ENCODE data around the gene SPECC1.
A peak's percentile ranks its signal among the peaks of the same experiment; 100 is the strongest.
"Not testable (repeated sequence)": the region's sequence is repeated elsewhere in the genome, so short reads cannot be mapped to it uniquely, and the experiment has no call there.

SPECC1 gene, protein sequence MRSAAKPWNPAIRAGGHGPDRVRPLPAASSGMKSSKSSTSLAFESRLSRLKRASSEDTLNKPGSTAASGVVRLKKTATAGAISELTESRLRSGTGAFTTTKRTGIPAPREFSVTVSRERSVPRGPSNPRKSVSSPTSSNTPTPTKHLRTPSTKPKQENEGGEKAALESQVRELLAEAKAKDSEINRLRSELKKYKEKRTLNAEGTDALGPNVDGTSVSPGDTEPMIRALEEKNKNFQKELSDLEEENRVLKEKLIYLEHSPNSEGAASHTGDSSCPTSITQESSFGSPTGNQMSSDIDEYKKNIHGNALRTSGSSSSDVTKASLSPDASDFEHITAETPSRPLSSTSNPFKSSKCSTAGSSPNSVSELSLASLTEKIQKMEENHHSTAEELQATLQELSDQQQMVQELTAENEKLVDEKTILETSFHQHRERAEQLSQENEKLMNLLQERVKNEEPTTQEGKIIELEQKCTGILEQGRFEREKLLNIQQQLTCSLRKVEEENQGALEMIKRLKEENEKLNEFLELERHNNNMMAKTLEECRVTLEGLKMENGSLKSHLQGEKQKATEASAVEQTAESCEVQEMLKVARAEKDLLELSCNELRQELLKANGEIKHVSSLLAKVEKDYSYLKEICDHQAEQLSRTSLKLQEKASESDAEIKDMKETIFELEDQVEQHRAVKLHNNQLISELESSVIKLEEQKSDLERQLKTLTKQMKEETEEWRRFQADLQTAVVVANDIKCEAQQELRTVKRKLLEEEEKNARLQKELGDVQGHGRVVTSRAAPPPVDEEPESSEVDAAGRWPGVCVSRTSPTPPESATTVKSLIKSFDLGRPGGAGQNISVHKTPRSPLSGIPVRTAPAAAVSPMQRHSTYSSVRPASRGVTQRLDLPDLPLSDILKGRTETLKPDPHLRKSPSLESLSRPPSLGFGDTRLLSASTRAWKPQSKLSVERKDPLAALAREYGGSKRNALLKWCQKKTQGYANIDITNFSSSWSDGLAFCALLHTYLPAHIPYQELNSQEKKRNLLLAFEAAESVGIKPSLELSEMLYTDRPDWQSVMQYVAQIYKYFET

GRCh38 chr17:20009302-20010098 lies at the start of gene SPECC1:
Gene SPECC1, plus strand, starts transcription at chr17:20009359. Its CDS starts 87,293 bp downstream, at chr17:20096652.
- Histone ChIP-seq H3K27ac (ENCODE audit: low read depth, low read length) (peak within 1 kb of the TSS; percentile 42), H3K9ac (ENCODE audit: low read depth in 1 of 2, low read length in 2 of 2) (peak within 1 kb of the TSS; percentile 14 to 77), H3K4me1 (ENCODE audit: control insufficient read depth in 1 of 2, insufficient read depth in 2 of 2, low read length in 2 of 2) (peaks cover 4 to 13% of the 10 kb centered on the region in 2 donors), H3K27me3 (ENCODE audit: control insufficient read depth in 1 of 2, insufficient read depth in 2 of 2, low read length in 2 of 2) (peaks cover 14 to 28% of the 10 kb centered on the region in 2 donors), H3K36me3 (ENCODE audit: control insufficient read depth in 1 of 2, insufficient read depth in 2 of 2, low read length in 2 of 2) (no peaks in the 10 kb centered on the region), H3K9me3 (ENCODE audit: control insufficient read depth in 1 of 2, low read length in 2 of 2) (no peaks in the 10 kb centered on the region), H3K4me3 (ENCODE audit: low read depth in 1 of 2, low read length in 2 of 2) (peak within 1 kb of the TSS; percentile 76 to 80)

- H3K27ac ChIP-seq (ENCODE audit: low read depth, low read length); H3K9me3 ChIP-seq (ENCODE audit: control insufficient read depth in 1 of 2, low read length in 2 of 2); H3K27me3 ChIP-seq (ENCODE audit: control insufficient read depth in 1 of 2, insufficient read depth in 2 of 2, low read length in 2 of 2); H3K4me3 ChIP-seq (ENCODE audit: low read depth in 1 of 2, low read length in 2 of 2); H3K9ac ChIP-seq (ENCODE audit: low read depth in 1 of 2, low read length in 2 of 2); H3K4me1 ChIP-seq (ENCODE audit: control insufficient read depth in 1 of 2, insufficient read depth in 2 of 2, low read length in 2 of 2): not testable (repeated sequence)
- peaks cover 17 to 55% of the 10 kb centered on the region in 2 donors for H3K36me3 ChIP-seq (ENCODE audit: control insufficient read depth in 1 of 2, insufficient read depth in 2 of 2, low read length in 2 of 2)
Observed at GRCh38 chr17:19962954-19963353, 46.2 kb upstream of the SPECC1 start.

DNA sequence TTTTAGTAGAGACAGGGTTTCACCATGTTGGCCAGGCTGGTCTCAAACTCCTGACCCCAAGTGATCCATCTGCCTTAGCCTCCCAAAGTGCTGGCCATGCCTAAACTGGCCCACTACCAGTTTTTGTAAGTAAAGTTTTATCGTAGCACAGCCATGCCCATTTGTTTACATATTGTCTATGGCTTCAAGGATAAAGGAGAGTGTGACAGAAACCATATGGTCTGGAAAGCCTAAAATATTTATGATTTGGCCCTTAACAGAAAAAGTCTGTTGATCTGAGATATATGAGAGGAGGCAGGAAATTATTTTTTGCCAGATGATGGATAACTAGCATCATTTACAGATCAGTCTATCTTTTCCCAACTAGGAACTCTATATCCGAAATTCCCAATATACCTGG lies 36.0 kb upstream of the SPECC1 start:
- H3K4me3 ChIP-seq (ENCODE audit: low read depth in 1 of 2, low read length in 2 of 2): no peak overlapping the region
- H3K27me3 ChIP-seq (ENCODE audit: control insufficient read depth in 1 of 2, insufficient read depth in 2 of 2, low read length in 2 of 2): no peaks in the 10 kb centered on the region
- no peak overlapping the region for H3K9ac ChIP-seq (ENCODE audit: low read depth in 1 of 2, low read length in 2 of 2)
- peaks cover 10 to 13% of the 10 kb centered on the region in 2 donors for H3K4me1 ChIP-seq (ENCODE audit: control insufficient read depth in 1 of 2, insufficient read depth in 2 of 2, low read length in 2 of 2)
- H3K27ac ChIP-seq (ENCODE audit: low read depth, low read length): no peak overlapping the region
- H3K36me3 ChIP-seq (ENCODE audit: control insufficient read depth in 1 of 2, insufficient read depth in 2 of 2, low read length in 2 of 2): peaks cover 8 to 14% of the 10 kb centered on the region in 2 donors
- H3K9me3 ChIP-seq (ENCODE audit: control insufficient read depth in 1 of 2, low read length in 2 of 2): no peaks in the 10 kb centered on the region

DNA sequence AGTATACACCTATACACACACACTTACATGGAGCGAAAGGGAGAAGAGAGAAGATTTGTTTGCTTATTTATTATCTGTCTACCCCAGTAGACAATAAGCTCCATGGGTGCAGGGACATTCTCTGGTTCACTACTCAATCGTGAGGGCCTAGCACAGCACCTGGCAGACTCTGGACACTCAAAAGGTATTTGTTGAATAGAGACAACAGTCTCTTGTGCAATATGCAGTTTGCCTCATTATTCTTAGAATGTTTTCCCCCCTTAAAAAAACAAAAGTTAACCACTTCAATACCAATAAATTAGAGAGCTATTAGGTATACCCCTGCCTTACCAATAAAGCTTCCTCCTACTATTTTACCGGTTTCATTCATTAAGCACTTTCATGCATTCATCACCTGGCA lies 33.6 kb upstream of the SPECC1 start:
- Histone ChIP-seq H3K4me1 (ENCODE audit: control insufficient read depth in 1 of 2, insufficient read depth in 2 of 2, low read length in 2 of 2) (peaks cover 13 to 14% of the 10 kb centered on the region in 2 donors), H3K27ac (ENCODE audit: low read depth, low read length) (no peak overlapping the region), H3K4me3 (ENCODE audit: low read depth in 1 of 2, low read length in 2 of 2) (no peak overlapping the region)

DNA sequence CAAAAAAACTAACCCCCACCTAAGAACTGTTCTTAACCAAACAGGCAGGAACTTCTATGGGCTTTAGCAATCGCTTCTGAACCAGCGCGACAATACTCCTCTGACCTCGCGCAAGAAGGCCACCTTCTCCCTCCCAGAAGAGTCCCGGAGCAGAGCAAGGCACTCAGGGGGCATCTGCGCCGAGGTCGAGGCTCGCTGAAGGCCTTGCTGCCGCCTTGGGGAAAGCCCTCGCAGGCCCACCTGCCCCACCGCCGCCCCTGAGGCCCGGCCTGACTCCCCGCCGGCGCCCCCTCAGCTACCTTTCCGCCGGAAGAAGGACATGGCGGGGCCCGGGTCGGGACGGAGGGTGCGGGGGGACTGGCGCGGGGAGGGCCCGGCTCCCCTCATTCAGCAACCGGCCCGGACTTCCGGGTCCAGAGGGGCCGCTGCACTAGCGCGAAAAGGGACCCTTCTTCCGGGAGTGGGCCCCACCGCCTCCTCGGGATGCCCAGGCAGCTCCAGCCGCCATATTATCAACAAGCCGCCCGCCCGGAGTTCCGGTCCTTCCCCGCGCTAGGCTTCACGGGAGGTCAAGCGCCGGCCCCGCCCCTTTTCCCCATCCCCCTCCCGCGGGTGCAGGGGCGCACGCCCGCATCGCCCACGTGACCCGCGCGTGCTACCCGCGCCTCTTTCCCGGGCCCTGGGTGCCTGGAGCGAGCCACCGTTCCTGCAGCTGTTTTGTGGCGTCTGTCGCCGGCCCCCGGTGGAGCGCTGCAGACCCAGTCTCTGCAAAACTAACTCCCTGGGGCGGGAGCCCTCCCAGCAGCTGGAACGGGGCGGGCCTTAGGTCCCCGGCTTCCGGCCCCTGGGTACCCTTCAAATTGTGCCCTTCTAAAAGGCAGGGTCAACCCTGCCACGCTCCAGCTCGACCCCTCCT lies 31.6 kb upstream of the SPECC1 start, which contains the start of gene AKAP10:
AKAP10 (minus strand) TSS at position 536 of the 916 bp plus-strand sequence; CDS start at position 387, 149 bp downstream.
- no peaks in the 10 kb centered on the region for H3K36me3 ChIP-seq (ENCODE audit: control insufficient read depth in 1 of 2, insufficient read depth in 2 of 2, low read length in 2 of 2)
- H3K9ac ChIP-seq (ENCODE audit: low read depth in 1 of 2, low read length in 2 of 2): peak within 1 kb of the TSS; percentile 77 to 98
- peak within 1 kb of the TSS; percentile 82 for H3K27ac ChIP-seq (ENCODE audit: low read depth, low read length)
- peak within 1 kb of the TSS; percentile 96 to 98 for H3K4me3 ChIP-seq (ENCODE audit: low read depth in 1 of 2, low read length in 2 of 2)
- no peaks in the 10 kb centered on the region for H3K9me3 ChIP-seq (ENCODE audit: control insufficient read depth in 1 of 2, low read length in 2 of 2)
- H3K4me1 ChIP-seq (ENCODE audit: control insufficient read depth in 1 of 2, insufficient read depth in 2 of 2, low read length in 2 of 2): peaks cover 13 to 14% of the 10 kb centered on the region in 2 donors
- no peaks in the 10 kb centered on the region for H3K27me3 ChIP-seq (ENCODE audit: control insufficient read depth in 1 of 2, insufficient read depth in 2 of 2, low read length in 2 of 2)

More for the DNA sequence above, 33.6 kb upstream of the SPECC1 start:
- no peaks in the 10 kb centered on the region for H3K36me3 ChIP-seq (ENCODE audit: control insufficient read depth in 1 of 2, insufficient read depth in 2 of 2, low read length in 2 of 2)
- no peaks in the 10 kb centered on the region for H3K9me3 ChIP-seq (ENCODE audit: control insufficient read depth in 1 of 2, low read length in 2 of 2)
- no peak overlapping the region for H3K9ac ChIP-seq (ENCODE audit: low read depth in 1 of 2, low read length in 2 of 2)
- H3K27me3 ChIP-seq (ENCODE audit: control insufficient read depth in 1 of 2, insufficient read depth in 2 of 2, low read length in 2 of 2): no peaks in the 10 kb centered on the region

DNA sequence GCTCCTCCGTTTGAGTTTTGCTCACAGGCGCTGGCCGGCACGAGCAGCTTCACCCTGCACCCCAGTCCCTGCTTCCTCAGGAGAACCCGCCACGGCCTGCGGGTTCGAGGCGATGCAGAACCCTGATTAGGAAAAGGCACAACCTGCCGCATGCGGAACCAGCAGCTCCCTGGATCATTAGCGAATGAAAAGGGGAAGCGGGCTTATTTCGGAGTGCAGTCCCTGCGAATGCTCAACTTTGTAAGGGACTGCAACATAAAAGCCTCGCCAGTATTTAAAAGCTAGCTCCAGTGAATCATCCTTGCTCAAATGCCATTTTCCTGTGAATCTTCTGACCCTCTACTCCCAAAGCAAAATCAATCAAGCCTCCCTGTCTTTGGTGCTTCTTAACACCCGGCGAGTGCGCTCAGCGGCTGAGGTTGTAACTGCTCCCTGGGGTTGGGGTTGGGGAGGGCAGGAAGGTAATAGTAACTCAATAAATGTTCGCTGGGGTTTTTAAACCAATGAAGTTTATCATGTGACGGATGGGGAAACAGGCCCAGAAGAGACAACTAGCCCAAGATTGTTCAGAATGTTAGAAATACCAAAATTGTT lies 30.9 kb upstream of the SPECC1 start:
- Histone ChIP-seq H3K9ac (ENCODE audit: low read depth in 1 of 2, low read length in 2 of 2) (peak overlapping the region; percentile 26 to 98), H3K4me3 (ENCODE audit: low read depth in 1 of 2, low read length in 2 of 2) (peak overlapping the region; percentile 96 to 98), H3K27ac (ENCODE audit: low read depth, low read length) (peak overlapping the region; percentile 58), H3K9me3 (ENCODE audit: control insufficient read depth in 1 of 2, low read length in 2 of 2) (no peaks in the 10 kb centered on the region), H3K27me3 (ENCODE audit: control insufficient read depth in 1 of 2, insufficient read depth in 2 of 2, low read length in 2 of 2) (no peaks in the 10 kb centered on the region), H3K4me1 (ENCODE audit: control insufficient read depth in 1 of 2, insufficient read depth in 2 of 2, low read length in 2 of 2) (peaks cover 13 to 14% of the 10 kb centered on the region in 2 donors), H3K36me3 (ENCODE audit: control insufficient read depth in 1 of 2, insufficient read depth in 2 of 2, low read length in 2 of 2) (no peaks in the 10 kb centered on the region)

- peak overlapping the region; percentile 96 to 98 for H3K4me3 ChIP-seq (ENCODE audit: low read depth in 1 of 2, low read length in 2 of 2)
- no peaks in the 10 kb centered on the region for H3K9me3 ChIP-seq (ENCODE audit: control insufficient read depth in 1 of 2, low read length in 2 of 2)
- H3K9ac ChIP-seq (ENCODE audit: low read depth in 1 of 2, low read length in 2 of 2): no peak overlapping the region
- H3K27ac ChIP-seq (ENCODE audit: low read depth, low read length): no peak overlapping the region
- H3K4me1 ChIP-seq (ENCODE audit: control insufficient read depth in 1 of 2, insufficient read depth in 2 of 2, low read length in 2 of 2): peaks cover 13 to 14% of the 10 kb centered on the region in 2 donors
- no peaks in the 10 kb centered on the region for H3K36me3 ChIP-seq (ENCODE audit: control insufficient read depth in 1 of 2, insufficient read depth in 2 of 2, low read length in 2 of 2)
- no peaks in the 10 kb centered on the region for H3K27me3 ChIP-seq (ENCODE audit: control insufficient read depth in 1 of 2, insufficient read depth in 2 of 2, low read length in 2 of 2)
Observed at GRCh38 chr17:19978805-19979211, 30.4 kb upstream of the SPECC1 start.

- peaks cover 13 to 14% of the 10 kb centered on the region in 2 donors for H3K4me1 ChIP-seq (ENCODE audit: control insufficient read depth in 1 of 2, insufficient read depth in 2 of 2, low read length in 2 of 2)
- H3K27me3 ChIP-seq (ENCODE audit: control insufficient read depth in 1 of 2, insufficient read depth in 2 of 2, low read length in 2 of 2): no peaks in the 10 kb centered on the region
- H3K27ac ChIP-seq (ENCODE audit: low read depth, low read length): no peak overlapping the region
- no peaks in the 10 kb centered on the region for H3K36me3 ChIP-seq (ENCODE audit: control insufficient read depth in 1 of 2, insufficient read depth in 2 of 2, low read length in 2 of 2)
- H3K9ac ChIP-seq (ENCODE audit: low read depth in 1 of 2, low read length in 2 of 2): no peak overlapping the region
- H3K4me3 ChIP-seq (ENCODE audit: low read depth in 1 of 2, low read length in 2 of 2): peak overlapping the region in 1 of 2 donors; percentile 21
- H3K9me3 ChIP-seq (ENCODE audit: control insufficient read depth in 1 of 2, low read length in 2 of 2): no peaks in the 10 kb centered on the region
Observed at GRCh38 chr17:19979917-19980770, 29.0 kb upstream of the SPECC1 start.

Measured in duodenal mucosa (tissue), 2 donors.